GM04504 (cell line): Measurements from ENCODE around the gene NXPH1.

Experiments used
- DNase-seq: peaks from one replicate; pipeline ENCODE4 v3.0.0-alpha.2; 2012; ENCODE audit warnings: low read depth

The NXPH1 gene

DNA sequence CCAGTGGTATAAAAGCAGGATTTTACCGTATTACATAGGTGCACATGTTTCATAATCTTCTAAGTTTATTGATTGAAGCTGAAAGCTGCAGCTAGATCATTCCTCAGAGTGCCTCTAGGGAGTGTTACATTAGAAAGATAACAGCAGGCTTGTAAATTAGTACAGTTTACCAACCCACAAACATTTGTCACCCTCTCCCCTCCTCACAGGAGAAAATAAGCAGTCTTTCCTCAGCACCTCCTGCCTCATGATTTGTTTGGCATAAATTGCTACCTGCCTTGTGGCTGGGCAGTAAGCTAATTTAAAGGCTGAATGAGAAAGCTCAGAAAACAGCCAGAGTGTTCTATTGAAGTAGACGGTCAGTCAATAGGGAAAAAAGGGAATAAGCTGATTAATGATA is 74.2 kb downstream of the NXPH1 start:
- DNase-seq = no peak

DNA sequence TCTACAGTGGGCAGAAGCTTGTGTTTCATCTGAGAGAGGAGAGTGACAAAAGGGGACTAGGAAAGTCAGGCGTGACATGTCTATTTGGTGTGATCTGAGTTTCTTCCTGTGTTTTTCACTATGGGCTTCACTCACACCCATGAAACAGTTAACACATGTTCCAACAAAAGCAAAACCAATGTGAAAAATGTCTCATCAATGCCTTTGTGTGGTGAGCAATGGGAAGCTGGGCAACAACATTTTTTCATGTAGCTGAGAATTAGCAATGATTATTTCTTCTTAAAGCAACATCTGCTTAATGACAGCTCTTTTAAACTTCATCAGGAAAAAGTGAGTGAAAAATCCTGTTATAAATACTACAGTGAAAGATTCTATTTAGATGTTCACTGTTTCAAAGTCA is 76.2 kb downstream of the NXPH1 start:
- no peak for DNase-seq

DNA sequence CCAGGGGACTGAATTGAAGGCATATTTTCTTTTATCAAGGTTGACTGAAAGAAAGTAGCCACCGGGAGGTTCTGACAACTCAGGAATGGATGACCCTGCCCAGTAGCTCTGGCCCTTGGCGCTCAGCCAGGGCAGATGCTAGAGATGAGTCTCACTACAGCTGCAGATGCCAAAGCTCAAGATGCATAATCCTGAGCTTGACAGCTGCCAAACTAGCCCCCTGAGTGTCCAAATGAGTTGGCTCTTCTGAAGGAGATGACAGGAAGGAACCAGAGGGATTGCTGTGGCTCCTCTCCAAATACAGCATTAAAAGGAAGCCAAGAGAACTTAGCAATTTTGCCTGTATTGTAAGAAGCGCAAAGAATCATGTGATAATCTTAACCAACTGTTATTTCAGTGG is 78.4 kb downstream of the NXPH1 start:
- DNase-seq = no peak

DNA sequence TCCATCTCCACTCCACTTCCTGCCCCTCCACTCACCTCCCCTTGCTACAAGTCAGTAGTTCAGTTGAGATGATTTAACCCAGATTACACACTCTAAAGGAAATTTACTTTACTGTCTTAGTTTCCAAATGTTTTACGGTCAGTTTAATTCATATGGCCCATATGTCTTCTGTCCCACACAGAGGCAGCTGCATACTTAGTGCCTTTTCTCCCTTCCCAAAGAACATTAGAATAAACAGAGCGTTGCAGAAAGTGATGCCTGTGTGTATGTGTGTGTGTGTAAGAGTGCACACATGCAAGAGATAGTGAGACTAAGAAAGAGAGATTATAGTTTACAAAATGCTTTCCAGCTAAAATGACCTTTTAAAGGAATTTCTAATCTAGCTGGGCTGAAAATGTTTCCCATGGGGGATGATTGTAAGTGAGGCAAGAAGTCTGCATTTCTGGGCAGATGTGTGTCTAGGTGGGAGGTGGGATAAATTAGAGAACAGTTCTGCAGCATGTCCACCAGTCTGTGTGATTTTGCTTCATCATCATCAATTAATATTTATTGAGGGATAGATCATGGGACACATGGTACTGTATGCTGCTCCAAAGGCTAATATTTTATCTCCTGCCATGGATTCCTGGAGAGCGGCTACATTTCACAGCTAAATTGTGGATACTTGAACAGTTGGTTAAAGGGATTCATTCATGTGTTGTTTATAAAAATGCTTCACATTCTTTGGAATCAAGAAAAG is 81.5 kb downstream of the NXPH1 start:
- DNase-seq = no peak

DNA sequence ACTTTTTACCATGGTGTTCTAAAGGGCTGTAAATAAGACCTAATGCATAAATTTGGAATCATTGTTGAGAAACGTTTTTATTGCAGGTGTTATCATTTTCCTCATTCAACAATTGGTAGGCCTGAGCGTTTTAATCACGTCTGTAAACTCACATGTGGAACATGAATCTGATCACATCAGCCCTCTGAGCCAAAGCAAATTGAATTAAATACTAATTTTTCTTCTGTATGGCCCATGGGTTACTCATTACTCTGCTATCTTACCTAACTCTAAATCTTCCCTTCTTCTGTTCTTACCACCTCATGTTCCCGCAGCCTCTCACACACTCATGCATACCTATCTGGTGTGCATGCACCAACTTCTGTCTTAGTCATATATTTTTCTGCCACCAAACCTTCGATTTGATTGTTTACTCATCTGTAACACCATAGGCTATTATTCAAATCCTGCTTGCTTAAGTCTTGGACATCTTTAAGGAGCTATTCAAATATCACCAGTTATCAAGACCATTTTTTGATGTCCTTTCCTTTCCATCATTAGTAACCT is 82.3 kb downstream of the NXPH1 start:
- DNase-seq = no peak

DNA sequence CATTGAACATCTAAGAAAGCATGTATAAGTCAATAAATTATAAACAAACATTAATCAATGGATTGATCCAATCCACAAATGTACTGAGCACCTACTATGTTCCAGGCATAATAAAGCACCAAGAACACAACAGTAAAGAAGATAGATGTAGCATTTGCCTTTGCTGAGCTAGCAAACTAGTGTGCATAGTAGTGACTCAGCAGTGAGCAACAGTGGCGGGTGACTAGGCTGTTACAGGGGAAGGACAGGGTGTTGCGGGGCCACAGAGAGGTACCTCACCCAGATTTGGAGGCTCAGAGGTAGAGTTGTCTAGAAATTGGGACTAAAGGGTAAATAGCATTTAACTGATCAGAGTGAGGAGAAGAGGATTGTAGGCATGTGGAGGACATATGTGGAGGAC is 83.6 kb downstream of the NXPH1 start:
- DNase-seq = no peak

DNA sequence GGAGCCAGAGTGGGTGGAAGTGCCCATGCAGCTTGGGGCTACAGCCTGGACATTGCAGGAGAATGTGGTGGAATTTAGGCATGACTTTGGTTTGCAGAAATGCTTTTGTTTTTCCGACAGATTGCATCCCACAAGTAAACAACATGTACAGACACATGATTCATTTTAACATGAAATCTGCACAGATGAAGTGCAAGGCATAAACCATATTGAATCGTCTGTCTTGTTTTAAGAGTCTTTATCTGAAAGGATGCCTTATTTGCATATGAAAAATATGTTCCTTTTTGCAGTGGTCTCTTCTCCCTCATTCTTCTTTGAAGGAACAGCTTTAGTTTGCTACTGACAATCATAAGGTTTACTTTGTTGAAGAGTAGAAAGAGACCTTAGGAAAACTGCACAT is 94.9 kb downstream of the NXPH1 start:
- no peak for DNase-seq

DNA sequence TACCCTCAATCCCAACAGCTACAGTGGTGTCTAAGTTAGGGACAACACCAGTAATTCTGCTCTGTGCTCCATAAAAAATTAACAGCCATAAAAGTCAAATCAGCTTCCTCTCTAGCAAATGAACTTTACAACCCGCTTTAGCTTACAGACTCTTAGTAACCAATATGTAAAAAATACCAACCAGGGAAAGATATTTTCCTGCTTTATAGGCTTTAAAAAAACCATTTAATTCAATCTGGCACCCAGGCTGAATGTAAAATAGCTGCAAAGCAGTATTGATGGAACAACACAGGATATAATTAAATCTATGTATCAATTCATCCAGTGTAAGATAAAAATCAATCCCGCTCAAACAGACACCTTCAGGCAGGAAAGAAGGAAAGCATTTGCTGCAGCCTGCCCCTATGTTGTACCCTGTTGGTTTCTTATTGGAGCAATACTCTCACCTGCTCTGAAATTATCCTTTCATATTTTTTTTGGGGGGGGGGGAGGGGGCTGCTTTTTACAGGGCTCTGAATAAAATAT is 98.6 kb downstream of the NXPH1 start:
- DNase-seq = no peak

DNA sequence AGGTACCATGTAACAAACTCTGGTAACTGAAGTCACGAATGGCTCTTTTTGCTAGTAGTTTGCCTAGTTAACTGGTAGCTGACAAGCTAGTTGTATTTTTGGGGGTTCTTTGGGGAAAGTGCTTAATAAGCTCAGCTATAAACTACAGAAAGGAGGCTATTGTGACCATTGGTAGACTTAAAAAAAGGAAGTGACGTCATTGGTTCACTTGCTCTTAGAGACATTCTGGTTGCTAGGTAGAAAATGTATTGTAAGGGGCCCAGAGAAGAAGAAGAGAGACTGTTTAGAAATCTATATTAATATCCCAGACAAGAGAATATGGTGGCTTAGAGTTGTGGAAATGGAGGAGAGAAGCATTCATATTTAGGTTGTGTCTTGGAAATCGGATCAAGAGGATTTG is 103.0 kb downstream of the NXPH1 start:
- no peak for DNase-seq

DNA sequence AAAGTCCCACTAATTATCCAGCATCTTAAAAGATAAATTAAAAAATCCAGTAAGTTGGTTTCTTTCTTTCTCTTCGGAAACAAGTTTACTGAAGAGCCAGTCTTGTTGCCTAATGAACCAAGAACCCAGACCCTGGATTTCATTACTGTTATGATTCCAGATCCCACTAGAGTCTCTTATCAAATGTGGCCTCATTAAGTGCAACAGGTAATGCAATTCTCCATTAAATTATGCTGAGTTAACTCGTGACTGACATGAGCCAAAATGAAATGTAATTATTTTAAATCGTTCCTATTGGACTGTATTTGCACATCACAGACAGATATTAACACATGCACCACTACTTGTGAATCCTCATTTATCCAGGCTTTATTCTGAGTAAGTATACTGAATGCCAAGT is 115.6 kb downstream of the NXPH1 start:
- no peak for DNase-seq

DNA sequence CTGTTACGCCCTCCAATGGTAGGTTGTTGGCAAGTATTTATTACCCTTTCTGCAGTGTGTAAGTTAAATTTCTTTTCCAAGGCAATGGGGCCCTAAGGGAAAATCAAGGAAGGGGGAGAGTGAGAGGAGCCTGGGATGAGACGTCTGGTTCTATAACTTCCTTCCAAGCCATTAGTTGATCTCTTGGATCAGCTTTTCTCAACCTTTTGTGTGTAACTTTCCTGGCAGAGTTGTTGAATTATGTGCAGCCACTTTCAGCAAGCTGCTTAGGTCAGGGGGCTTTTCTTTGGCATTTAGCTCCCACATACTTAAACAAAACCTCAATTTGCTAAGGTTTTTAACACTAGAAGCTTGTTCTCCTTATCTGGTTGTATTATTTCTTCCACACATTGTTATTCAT is 127.1 kb downstream of the NXPH1 start:
- DNase-seq = no peak

DNA sequence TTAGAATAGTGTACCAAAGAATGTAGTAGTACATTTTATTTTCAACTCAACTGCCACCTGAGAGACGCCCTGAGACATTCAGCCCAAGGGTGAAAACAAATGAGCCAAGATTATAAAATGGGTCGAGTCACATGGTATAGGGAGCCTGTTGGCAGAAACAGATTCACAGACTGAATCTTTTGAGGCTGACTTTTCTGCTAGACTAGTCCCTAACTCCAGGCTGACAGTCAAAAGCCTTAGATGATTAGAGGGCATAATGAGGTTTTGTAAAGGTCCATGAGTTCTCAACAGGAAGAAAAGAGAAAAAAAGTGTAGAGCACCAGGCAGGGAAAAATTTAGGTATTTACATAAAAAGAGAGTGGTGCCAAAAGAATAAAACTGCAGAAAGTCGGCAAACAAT is 128.0 kb downstream of the NXPH1 start:
- no peak for DNase-seq

DNA sequence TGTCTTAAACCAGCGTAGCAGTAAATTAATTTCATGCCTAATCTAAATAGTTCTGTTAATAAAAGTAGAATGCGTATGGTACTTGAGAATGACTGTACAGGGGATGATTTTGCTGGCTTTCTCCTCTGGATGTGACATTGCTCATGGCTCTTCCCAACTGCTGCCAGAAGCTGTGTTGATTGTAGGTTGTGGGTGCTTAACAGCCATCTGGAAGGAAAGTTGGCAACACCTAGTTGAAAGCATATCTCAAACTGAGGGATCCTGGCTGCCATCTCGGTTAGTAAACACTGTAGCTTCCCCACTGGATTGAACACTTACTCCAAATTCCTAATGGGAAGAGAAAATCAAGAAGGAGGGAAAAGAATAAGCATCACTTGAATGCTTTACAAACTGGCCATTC is 130.9 kb downstream of the NXPH1 start:
- DNase-seq = no peak

DNA sequence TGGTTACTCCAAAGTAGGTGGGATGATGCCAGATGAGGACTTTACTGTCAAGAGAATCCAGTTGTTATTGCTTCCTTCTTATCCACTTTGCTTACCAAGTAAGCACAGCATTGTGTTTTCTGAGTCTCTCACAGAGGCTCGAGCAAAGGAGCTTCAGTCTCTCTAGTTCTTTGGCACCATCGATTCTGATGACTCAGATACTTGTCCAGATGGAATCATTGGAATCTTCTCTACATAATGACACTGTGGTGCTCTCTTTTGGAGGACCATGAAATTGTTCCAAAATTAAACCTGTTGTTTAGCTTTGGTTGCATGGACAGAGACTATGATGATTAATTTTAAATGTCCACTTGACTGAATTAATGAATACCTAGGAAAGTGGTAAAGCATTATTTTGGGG is 132.6 kb downstream of the NXPH1 start:
- DNase-seq = no peak

DNA sequence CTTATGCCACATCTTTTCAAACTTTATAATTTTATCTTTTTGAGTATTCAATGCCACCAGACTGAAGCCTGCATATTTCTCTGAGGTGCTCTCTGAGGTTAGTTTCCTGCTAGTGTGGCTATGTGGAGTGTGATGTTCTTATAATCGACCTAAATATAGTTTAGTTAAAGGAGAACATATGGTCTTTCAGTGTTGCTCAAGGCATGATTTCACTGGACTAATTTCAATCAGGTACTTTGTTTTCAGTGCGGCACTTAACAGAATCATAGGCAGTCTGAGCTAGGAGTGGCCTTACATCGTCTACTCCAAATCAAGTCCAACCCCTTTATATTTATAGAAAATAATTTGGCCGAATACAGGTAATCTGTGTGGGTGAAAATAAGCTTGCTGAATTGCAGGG is 134.2 kb downstream of the NXPH1 start:
- no peak for DNase-seq

DNA sequence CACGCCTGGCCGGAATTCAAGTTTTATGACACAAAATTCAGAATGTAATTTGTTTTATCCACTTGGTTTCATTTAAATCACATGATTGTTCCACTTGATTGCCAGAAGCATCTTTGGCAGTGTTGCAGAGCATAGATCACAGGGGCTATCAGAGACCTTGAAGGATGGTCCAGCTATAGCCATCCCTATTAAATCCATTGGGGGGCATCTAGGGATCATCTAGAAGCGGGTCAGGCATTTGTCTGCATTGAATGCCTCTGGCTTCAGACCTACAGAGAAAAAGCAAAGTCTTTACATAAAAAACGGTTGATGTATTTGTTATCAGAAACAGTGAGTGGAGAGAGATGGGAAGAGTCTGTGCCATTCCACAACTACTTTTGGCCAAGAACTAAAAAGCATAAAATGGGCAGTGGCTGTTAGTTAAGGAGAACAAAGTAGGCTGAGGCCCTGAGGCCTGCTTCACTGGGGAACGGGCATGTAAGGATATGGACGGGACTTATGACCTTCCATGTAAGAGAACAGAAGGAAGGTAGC is 146.3 kb downstream of the NXPH1 start:
- DNase-seq = no peak

DNA sequence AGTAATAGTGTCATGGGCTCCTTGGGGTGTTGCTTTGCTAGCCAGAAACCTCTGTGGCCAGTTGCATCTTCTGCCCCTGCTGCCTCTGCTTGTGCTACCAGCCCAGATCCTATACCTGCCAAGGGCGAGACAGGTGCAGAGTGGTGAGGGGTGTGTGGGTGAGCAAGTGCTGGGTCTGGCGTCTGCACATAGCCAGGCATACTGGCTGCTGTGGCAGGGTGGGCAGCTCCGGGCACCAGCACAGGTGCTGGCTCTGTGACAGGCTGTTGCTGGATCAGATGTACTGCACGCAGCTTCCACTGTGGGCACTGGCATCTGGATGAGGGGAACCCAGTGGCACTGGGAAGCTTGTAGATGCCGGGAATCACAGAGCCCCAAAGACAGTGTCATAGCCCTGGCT is 148.4 kb downstream of the NXPH1 start:
- DNase-seq = no peak

DNA sequence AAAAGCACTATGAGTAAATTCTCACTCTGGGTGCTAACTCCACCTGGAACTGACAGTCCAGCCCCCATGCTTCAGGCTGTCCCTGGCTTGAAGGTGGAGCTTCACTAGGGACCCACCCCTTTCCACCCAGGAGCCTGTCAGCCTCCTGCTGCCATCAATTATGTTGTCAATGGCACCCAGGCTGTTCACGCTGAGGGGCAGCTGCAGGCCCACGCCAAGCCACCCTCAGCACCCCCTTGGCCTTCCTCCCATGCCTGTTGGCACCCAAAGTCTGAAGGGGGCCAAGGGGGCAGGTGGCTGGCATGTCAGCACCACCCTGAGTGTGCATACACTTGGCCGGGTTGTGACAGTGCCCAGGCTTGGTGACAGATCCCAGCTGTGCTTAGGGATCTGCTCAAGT is 149.3 kb downstream of the NXPH1 start:
- DNase-seq = no peak

DNA sequence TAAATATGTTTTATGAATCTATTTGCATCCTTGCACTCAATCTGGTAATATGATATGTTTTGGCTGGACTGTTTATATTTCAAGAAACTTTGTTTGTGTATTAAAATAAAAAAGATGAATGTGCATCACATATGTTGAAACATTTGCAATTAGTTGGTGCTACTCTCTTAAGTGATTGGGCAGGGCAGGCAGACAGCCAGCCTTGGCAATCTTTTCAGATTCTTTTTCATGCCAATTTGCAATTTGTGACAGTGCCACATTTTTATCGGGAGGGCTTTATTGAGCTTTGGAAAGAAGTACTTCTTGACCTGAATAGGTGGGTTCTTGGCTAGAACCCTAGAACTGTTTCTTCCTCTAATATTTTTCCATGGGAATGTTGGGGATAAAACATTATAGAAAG is 152.2 kb downstream of the NXPH1 start:
- no peak for DNase-seq

DNA sequence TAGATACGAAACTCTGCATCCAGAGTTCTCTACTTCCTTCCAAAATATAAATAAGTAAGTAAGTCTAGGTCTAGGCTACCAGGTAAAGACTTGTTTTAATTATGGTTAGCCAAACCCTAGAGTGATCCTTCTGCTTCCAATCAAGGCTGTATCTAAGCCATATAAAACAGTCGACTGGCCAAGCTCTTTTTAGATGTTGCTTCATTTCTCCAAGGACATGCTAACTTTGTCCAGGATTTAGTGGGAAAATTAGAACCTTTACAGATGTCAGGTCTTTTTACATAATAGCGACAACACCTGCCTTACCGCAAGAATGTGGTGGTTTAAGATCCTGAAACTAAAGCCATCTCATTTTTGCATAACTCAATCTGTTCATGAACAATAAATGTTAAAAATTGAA is 156.8 kb downstream of the NXPH1 start:
- DNase-seq = no peak

DNA sequence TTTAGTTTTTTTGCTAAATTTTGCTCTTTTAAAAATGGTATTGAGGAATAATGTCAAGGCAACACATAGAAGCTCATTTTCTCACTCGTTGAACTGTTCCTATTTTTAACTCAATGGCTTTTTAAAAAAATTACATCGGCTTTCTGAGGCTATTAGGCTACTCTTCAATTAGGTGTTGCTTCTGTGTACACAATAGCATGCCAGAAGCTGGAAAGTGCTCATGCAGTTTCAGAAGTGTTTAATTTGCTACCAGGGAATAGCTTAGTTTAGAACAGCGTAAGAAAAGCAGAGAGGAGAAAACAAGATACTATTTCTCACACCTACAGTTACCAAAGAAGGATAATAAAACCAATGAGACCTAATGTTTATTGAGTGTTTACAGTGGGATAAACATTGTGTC is 157.4 kb downstream of the NXPH1 start:
- DNase-seq = no peak

DNA sequence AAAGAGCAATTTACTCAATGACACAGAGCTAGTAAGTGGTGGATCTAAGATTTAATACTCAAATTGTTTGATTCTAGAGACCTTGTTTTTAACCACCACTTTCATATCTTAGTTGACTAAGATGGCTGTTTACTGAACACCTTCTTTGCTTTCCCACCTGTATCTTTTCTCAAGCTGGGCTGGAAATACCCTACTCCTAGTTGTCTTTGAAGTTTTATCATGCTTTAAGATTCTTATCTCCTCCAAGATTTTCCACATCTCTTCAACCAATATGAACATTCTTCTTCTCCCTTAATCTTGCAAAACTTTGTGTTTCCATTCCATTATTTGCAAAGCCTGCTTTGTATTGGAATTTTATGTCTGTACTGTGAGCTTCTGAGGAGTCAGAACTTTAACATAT is 157.9 kb downstream of the NXPH1 start:
- DNase-seq = no peak

DNA sequence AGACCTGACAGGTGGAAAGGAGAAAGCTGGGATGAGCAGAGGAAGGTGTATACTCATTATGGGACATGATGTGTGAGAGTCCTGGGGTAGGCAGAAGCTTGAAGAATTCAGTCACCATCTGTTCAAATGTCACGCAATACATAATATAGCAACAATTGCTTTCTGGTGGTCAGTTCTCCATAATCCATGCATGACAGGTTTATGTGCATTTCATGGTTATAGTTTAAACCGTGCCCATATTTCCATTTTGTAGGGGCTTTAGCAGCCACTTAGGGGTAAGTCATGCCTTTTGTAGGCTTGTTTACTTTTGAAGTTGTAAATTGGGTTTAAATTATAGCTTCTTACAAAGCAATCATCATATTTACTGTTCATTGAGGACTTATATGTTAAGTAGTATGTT is 158.8 kb downstream of the NXPH1 start:
- no peak for DNase-seq

DNA sequence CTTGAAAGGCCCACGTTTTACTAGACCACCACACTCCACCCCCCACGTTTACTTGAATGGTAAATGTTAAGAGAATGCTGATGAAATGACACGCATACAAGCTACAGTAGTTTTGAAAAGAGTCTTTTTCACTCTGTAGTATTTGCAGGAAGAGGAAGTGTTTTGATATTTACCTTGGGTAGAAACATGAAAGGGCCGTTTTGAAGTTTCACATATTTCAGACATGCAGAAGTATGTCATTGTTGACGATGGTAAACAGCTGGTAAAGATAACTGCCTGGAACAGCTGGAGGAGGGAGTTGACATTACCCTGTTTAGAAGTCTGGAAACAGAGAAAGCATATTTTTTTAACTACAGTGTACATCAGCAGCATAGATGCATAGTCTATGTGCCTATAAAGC is 160.7 kb downstream of the NXPH1 start:
- no peak for DNase-seq
